Activated CD8-positive, alpha-beta memory T cell treated with anti-CD3 and anti-CD28 coated beads, Interleukin-2, amount 50 U/mL, for 1 hour (primary cell): ENCODE data around the gene ZRANB1.
"Not testable (repeated sequence)": the region's sequence is repeated elsewhere in the genome, so short reads cannot be mapped to it uniquely, and the experiment has no call there.

Experiments used
- DNase-seq: peaks from one replicate; pipeline ENCODE4 v3.0.0-alpha.2; 2020; ENCODE audit errors: extremely low read depth

The ZRANB1 gene

DNA sequence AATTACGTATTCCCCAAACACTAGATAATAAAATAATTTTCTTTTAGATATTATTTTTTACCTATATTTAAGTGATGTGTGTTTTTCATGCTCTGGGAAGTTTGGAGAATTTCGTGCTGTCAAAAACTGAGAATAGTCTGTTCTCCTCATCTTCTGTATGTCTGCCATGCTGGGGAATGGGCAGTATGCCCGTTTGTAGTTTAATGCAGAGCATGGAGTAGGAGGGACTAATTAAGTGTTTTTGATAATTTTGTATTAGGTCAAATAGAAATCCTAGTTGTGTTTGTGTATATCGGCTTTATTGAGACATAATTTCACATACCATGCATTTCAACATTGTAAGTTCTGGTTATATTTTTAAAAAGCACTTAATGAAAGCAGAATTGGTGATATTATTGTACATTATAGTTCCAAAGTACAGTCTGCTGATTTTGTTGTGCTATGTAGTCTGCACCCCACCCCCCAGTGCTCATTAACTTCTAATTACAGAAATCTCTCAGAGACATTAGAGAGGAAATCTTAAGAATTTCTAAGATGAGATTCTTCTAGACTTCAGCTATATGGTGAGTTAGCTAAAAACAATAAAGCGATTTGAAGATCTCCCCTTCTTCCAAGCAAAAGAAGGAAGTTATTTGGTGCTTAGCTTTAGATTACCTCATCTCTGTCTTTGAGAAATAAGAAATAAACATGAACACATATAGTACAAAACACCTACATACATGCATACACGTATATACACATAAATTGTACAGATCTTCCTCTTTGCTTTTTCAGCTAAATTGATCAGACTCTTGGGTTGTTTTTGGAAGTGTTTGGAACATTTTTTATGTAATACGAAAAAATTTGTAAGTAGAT, 22.2 kb downstream of the ZRANB1 start:
- no peak for DNase-seq

DNA sequence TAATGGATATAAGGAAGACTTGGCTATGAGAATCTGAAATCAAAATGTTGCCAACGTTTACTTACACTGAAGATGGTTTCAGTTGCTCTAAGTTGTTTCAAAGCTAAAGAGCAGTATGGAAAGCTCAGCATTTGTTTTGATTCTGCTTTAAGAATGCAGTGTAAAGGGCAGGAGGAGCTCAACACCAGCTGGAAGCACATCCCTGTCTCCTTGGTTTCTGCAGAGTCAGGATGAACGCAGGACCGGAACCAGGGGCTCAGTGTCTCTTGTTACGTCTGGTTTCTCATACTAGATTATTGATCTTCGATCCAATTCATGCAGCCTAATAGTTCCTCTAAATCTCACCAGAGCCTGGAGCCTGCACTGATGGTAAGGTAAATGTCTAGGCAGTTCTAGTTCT, 24.1 kb downstream of the ZRANB1 start:
- DNase-seq, result no peak

DNA sequence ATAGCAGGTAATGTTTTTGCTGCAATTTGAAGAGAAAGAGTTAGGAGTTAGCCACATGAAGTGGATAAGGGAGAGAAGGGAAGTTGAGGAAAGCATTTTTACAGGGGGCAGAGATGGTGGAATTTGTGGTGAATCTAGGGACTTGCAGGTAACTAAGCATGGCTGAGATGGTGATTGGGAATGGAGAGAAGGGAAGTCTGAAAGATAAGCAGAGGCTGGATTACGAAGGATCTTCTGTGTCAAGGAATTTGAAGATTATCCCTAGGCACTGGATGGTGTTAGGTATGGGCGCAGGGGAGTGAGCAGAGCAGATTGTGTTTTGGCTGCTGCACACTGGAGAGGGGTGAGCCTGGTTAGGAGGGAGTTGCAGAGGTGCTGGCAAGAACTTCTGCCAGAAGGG, 25.3 kb downstream of the ZRANB1 start:
- DNase-seq, result no peak

DNA sequence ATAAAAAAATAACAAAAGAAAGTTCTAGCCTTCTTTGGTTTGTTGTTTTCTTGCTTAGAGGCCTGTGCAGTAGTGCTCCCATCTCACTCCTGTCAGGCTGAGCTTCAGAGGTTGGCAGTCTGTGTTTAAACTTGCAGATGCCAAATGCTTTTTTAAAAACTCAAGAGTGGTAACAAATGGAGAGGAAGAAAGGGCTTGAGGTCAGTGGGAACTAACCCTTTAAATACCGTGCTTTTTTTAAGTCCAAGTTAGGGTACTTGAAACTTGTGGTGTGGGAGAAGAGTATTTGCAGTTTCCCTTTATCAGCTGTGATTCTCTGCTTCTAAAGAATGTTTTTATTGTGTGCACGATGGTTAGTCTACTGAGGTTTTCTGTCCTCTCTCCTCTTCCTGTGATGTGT, 29.4 kb downstream of the ZRANB1 start:
- no peak for DNase-seq

DNA sequence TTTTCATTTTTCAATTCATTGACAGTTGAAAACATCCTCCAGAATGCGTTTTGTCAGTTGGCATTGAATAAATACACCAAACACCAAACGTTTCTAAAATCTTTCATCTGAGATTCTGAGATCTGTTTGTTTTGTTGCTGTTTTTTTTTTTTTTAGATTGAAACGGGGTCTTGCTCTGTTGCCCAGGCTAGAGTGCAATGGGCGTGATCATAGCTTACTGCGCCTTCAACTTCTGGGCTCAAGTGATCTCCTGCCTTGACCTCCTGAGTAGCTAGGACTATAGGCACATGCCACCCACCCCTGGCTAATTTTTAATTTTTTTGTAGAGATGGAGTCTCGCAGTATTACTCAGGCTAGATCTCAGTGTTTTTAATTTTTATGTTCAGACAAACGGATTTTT, 30.7 kb downstream of the ZRANB1 start:
- no peak for DNase-seq

DNA sequence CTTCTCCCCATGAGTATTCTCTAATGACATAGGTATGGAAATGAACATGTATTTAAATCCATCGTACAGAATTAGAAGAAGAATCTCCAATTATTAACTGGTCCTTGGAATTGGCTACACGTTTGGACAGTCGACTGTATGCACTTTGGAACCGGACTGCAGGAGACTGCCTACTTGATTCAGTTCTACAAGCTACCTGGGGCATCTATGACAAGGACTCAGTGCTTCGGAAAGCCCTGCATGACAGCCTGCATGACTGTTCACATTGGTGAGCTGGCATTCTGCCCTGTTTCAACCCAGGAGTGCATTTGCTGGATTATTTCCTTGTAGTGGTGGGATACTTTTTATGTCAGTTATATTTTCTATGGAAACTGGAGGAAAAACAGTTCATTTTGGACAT, 32.2 kb downstream of the ZRANB1 start:
- DNase-seq, result no peak

DNA sequence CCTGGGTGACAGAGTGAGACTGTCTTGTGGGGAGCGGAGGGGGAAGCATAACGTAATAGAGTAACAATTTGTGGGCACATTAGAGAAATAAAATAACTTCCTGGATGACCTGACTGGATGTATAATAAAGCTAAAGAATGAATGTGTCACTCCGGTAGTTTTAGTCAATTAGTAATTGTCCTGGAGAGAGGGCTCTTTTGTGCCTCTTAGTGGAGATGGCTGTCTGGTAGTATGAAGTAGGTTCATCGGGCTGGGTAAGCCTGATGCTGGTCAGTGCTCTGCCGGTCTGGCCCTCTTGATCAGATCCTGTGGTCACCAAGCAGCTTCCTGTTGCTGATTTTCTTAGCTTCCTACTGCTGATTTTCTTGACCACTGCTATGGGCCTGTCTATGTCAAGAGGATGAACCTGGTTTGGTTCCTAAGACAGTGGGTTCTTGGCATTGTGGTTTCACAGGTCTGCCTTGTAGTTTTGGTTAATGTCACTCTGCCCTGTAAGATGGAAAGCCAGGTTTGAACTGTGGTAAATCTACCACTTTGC, 34.1 kb downstream of the ZRANB1 start:
- no peak for DNase-seq

DNA sequence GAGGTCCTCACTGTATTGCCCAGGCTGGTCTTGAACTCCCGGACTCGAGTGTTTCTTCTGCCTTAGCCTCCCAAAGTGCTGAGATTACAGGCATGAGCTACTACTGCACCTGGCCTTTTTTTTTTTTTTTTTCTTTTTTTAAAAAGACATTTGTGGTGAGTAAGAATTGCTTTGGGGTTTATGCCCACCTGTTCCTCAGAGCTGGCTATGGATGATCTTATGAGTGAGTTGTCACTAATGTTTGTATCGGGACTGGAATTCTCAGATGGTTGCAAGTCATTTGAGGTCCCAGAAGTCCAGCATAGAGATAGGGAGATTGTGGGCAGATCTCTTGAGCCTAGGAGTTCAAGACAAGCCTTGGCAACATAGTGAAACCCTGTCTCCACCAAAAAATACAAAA, 35.2 kb downstream of the ZRANB1 start:
- no peak for DNase-seq

DNA sequence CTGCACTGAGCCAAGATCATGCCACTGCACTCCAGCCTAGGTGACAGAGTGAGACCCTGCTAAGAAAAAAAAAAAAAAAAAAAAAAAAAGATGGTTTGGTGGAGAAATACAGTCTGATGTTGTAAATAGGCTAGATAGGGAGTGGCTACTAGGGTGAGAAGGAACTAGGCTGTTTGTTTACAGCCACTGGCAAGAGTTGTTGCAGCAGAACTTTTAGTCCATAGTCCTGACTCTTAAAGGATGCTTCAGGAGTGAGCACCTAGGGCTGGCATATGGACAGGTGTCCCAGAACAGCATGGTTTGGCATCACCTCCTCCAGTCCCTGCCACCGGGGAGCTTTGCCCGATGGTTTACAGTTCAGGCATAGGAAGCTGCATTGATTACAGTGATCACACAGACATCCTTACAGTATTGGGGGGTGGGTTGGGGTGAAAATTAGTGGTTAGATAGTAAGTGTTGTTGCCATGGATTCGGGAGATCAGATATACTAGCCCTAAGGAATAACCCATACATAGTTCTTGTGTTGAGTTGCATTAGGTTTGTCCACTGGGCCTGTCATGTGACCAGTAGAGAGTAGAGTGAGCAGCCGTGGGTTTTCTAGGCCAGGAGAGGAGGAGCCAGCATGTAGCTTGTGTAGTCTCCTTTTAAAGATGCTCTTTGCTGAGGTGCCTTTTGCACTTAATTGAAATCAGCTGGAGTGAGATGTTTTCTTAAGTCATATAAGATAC, 35.9 kb downstream of the ZRANB1 start:
- DNase-seq, result no peak

DNA sequence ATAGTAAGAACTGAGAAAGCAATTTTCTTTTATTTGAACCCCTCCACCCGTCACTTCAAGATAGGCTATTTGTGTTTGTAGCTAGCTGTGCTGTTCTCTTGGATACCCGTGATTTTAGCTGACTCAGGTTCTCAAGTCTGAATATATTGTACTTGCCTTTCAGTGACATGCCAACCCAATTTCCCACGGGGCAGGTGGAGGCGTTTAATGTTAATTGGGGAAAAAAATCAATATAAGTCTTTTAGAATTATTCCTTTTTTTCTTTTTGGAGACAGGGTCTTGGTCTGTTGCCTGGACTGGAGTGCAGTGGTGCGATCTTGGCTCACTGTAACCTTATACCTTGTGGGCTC, 36.4 kb downstream of the ZRANB1 start:
- no peak for DNase-seq

DNA sequence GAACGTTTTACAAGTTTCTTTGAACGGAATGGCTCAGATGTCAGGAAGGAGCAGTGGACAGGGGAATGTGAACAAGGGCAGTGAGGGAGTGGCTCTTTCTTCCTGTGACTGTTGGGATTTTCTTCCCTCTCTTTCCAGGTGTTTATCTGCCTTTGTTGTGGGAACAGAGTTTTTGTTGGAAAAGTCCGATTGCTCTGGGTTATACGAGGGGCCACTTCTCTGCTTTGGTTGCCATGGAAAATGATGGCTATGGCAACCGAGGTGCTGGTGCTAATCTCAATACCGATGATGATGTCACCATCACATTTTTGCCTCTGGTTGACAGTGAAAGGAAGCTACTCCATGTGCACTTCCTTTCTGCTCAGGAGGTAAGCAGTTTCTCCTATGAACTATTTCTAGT, 41.4 kb downstream of the ZRANB1 start:
- no peak for DNase-seq

DNA sequence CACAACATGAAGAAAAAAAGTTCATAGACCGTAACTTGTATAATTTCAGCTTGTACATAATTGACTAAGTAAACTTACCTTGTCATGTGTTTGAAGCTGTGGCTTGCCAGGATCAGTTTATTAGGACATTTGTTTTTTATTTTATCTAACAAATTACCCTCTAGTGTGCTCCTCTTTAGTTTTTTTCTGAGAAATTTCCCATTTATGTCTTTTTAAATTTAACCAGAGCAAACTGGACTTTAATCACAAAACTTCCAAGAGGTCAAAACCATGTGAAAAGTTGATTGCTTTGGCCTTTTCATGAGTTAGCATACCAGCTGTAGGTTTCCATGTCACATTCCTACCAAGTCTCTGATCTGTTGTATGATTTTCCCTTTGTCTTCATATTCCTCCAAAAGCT, 42.5 kb downstream of the ZRANB1 start:
- no peak for DNase-seq

DNA sequence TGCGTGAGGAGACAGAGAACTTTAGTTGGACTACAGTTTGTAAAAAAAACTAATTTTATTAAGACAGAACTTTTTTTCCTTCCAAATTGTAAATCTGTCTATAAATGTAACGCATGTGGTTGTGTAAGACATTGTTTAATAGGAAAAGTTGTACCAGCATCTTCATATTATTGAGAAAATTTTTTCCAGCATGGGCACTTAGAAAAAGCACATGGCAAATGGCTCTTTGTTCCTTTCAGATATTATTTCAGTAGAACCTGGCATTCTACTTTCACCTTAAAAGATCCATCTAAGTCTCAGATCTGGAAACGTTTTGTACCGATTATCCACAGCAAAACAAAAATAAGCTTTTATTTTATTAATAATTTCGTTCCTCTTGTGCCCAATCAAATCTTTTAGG, 43.2 kb downstream of the ZRANB1 start:
- DNase-seq, result no peak

DNA sequence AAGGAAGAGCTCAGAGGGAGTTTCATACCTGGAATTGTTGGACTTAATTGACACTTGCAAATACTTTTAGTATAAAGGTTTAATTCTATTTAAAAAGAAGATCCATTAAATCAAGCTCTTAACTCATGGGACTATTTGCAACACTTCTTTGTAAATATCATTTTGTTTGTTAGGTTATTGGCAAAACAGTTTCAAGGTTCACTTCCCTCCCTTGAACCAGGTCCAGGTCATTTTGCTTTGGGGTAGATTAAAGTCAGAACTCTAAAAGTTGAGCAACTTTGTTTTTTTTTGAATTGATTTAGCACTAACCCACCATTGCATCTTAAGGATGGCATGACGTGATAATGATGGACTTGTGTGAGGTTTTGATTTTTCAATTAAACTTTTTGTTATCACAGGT, 45.9 kb downstream of the ZRANB1 start:
- DNase-seq, result no peak

DNA sequence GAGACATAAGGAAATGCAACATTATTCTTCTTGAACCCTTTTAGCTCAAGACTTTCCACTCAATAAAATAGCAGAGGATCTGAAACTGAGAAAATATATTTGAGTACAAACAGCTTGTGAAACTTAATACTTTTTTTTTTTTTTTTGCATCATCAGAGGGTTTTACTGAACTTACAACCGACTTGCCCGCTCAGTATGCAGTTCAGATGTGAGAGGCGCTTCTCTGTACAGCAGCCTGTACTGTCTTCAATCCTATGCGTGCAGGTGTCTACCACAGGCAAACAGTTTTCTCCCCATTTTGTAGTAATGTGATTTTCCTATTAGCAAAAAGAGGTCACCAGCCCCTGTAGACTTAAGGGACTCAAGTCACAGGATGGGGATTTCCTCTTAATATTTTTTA, 46.8 kb downstream of the ZRANB1 start:
- DNase-seq, result not testable (repeated sequence)

DNA sequence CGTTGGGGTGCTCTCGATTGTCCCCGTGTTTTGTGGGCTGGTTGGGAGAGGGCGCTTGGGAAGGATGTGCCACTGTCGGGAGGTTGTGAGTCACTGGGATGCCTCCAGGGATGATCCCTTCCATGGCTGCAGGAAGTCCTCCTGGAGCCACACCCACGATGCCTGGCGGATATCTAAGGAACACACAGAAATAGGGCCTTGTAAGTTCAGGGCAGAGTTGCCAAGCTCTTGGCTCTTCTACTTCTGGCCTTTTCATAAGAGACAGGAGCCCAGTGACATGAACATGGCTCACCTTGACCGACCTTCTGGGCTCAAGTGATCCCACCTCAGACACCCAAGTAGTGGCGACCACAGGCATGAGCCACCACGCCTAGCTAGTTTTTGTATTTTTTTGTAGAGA, 47.6 kb downstream of the ZRANB1 start:
- no peak for DNase-seq

DNA sequence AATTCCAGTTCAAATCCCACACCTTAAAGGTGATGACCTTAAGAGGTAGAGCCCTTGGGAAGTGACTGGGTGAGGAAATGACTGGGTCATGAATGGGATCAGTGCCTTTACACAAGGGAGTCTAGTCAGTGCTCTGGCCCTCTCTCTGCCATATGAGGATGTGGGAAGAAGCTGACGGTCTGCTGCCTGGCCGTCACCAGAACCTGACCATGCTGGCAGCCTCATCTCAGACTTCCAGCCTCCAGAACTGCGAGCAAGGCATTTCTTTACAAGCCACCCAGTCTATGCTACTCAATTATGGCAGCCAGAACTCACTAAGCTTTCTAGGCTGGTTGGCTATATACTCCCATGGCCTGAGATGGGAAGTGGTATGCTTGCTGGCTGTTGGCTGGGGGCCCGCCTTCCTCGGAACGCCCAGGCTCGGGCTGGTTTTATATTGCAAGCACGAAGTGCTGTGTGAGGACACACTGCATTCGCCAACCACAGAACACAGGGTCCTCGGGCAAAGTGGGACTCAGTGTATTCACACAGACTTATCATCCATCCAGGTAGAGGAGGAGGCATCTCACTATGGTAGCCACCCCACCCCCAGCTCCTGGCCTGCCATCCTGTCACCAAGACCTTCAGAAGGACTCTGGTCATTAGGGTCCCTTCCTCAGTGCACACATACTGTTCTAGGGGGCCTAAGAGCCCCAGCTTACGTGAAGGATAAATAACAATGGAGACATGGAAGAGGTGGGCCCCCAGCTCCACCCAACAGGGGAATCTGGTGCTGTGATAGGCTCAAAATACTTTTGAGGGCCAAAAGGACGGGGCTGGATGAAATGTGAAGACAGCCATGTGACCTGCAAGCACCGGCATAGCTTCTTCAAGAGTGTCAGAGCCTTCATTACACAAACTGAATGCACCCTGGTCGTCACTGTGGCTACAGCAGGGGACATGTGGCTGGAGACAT, 49.0 kb downstream of the ZRANB1 start:
- no peak for DNase-seq

DNA sequence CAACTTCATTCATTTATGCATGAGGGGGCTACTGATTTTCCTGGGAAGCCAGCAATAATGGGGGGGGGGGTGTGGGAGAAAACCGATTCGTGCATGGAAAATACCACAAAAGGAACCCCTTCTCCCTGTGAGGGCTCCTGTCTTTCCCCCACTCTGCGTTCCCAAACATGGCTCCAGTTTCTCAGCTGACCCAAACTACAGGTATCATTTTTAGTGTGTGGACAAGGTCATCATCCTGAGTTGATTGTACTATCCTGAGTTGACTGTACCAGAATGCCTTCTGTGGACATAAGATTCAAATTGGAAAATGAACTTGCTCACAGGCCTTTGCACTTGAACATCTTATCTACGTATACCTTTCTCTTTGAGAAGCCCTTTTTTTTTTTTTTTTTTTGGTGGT, 49.9 kb downstream of the ZRANB1 start:
- no peak for DNase-seq

DNA sequence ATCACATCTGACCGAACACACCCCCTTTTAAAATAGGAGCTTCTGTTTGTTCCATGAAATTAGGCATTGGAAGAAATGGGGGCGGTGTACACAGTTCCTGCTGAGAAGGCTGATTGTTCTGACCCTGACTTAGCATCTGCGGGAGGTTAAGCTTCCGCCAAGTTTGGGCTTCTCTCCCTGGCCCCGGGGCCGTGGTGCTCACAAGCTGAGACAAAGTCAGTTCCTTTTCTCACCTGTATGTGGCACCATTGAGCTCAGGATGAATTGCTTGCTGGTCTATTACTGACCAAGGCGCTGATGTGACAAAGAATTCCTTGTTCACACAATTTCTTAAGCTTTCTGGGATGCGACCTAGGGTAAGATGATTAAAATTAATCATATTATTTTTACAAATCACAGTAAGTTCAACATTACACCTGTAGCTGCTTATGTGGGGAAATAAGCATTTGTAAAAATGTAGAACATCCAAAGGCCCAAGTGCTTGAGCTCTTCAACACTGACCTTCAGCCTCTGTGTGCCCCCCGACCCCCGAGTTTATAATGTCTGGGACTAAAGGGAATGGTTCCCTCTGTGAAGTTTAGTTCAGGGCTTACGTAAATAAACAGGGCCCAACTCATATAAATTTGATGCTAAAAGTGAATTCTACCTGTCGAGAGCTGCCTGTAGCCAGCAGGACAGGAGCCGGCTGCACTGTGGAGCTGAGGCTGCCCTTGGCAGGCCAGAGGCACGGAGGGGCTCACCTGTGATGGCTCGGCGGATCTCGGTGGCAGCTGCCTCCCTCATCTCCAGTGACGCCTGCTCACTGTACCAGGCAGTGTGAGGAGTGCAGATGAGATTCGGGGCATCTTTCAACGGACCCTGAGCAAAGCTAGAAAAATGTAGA, 50.8 kb downstream of the ZRANB1 start:
- DNase-seq, result no peak

DNA sequence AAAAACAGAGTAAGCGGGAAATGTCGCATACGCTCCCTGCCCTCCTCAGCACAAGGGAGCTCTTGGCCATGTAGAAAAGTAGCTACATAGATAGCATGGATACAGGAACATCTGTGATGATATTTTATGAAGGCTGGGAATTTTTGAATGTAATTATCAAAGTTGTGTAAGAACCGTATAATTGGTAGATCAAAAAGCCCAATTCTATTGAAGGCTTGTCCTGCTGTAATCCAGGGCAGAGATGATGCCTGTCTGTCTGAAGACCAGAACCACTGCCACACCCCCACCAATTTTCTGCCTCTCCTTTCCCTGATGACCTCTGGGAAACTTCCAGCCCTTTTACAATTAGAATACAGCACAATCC, 51.4 kb downstream of the ZRANB1 start:
- DNase-seq, result no peak
